ENCODE results near the gene KISS1R.

The KISS1R gene

GRCh38 chr19:925087-925525, 8.0 kb downstream of the KISS1R start:
- DNase-seq = no peak

GRCh38 chr19:925526-926322, 8.6 kb downstream of the KISS1R start, which contains the start of gene ARID3A:
Gene ARID3A (plus strand): TSS chr19:926035. CDS start chr19:929529, 3,494 bp downstream.
- peak; percentile 79 for DNase-seq

GRCh38 chr19:926323-926588, 9.1 kb downstream of the KISS1R start:
- DNase-seq = no peak

GRCh38 chr19:926589-927350, 9.6 kb downstream of the KISS1R start:
- DNase-seq = no peak

GRCh38 chr19:927351-927779, 10.2 kb downstream of the KISS1R start:
- no peak for DNase-seq

- DNase-seq = no peak
These were observed 10.8 kb downstream of the KISS1R start for GRCh38 chr19:927780-928401.

- DNase-seq = no peak
These were observed 11.5 kb downstream of the KISS1R start for GRCh38 chr19:928471-929202.

- no peak for DNase-seq
These were observed 12.2 kb downstream of the KISS1R start for GRCh38 chr19:929203-929890.

- DNase-seq = no peak
These were observed 12.7 kb downstream of the KISS1R start for GRCh38 chr19:929891-930258.

GRCh38 chr19:931860-932647, 14.9 kb downstream of the KISS1R start:
- DNase-seq = no peak

GRCh38 chr19:932648-933552, 15.8 kb downstream of the KISS1R start:
- DNase-seq = no peak

- DNase-seq = no peak
These were observed 16.4 kb downstream of the KISS1R start for GRCh38 chr19:933553-933882.

- DNase-seq = no peak
These were observed 17.2 kb downstream of the KISS1R start for GRCh38 chr19:934197-934840.

- no peak for DNase-seq
These were observed 17.8 kb downstream of the KISS1R start for GRCh38 chr19:934865-935479.

- no peak for DNase-seq
These were observed 19.0 kb downstream of the KISS1R start for GRCh38 chr19:936175-936546.

- DNase-seq = no peak
These were observed 20.1 kb downstream of the KISS1R start for GRCh38 chr19:937259-937694.

GRCh38 chr19:938233-938923, 21.2 kb downstream of the KISS1R start:
- DNase-seq = no peak

- DNase-seq = no peak
These were observed 22.3 kb downstream of the KISS1R start for GRCh38 chr19:939439-939838.

- no peak for DNase-seq
These were observed 22.8 kb downstream of the KISS1R start for GRCh38 chr19:939922-940321.

All from NCI-H1105 treated with DMSO at 0.1 percent for 48 hours (cell line).